Sigmoid colon (tissue), 4 donors: ENCODE data around the gene RPL38.

Experiments
- CTCF ChIP-seq, 4 experiments: fragments of 450-650 bp in 3 of 4; fragments of 200-600 bp in 1 of 4; IDR thresholded peaks; one replicate each; pipeline ENCODE4 v1.5.1; 2016 to 2019; ENCODE audit warnings: antibody characterized with exemption in 4 of 4, mild to moderate bottlenecking in 3 of 4, moderate library complexity in 2 of 4
- EP300 ChIP-seq, 4 donors: sonication (generic); formaldehyde crosslinking; IDR thresholded peaks; one replicate each; pipeline ENCODE4 v1.6.1; 2017; ENCODE audit warnings: antibody characterized with exemption in 4 of 4
- POLR2A ChIP-seq, 2 donors: fragments of 450-650 bp; IDR thresholded peaks; one replicate each; pipeline ENCODE4 v1.6.1; 2016; ENCODE audit warnings: antibody characterized with exemption in 2 of 2, mild to moderate bottlenecking in 2 of 2, moderate library complexity in 2 of 2
- POLR2AphosphoS5 ChIP-seq, 4 donors: sonication (generic); formaldehyde crosslinking; IDR thresholded peaks; one replicate each; pipeline ENCODE4 v1.6.1; 2017; ENCODE audit warnings: antibody characterized with exemption in 4 of 4

DNA sequence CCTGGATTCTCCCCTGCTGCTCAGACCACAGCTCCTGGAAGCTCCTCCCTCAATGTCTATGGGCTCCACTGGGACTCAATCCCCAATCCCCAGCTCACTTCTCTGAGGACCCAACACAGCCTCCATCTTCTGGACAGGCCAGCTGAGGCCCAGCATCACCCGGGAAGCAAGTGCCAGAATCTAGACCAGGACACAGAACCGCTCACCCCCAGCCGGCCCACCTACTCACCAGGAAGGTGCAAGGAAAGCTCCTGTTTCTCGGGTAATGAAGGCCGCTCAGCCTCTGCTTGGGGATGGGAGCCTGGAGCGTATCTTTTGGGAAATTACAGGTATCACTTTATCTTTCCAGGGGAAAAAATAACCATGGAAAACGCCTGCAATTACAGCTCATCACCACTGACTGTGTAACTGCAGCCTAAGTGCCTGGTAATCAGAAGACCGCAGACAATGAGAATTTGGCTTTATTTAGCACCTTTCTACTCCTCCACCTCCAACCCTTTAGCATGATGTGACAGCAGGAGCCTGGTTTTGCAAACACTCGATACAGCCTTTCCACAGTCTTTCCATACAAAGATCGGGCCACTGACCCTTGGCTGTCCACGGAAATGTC is 49.6 kb upstream of the RPL38 start:
- TF ChIP-seq CTCF (IDR thresholded peaks at IDR 0.05): no peak
- no peak for TF ChIP-seq POLR2AphosphoS5 (IDR thresholded peaks at IDR 0.05)
- TF ChIP-seq EP300 (IDR thresholded peaks at IDR 0.05): no peak
- no peak for TF ChIP-seq POLR2A (IDR thresholded peaks at IDR 0.05)
